ENCODE measurements around the gene RLIM. TPM values are rescaled to one million over a fixed set of nuclear protein-coding genes. Genes with fewer than 3 reads are reported as not detected.

RLIM gene
- total RNA-seq, 1 donor from 2014 or later, result 32.9 TPM

GRCh38 chrX:74593593-74593992, 20.8 kb downstream of the RLIM start:
- H3K9me3 ChIP-seq (ENCODE audit: control insufficient read depth in 3 of 3, low read length in 3 of 3), result no peaks in the 10 kb centered on the region
- peaks cover 11 to 19% (median 13%) of the 10 kb centered on the region in 3 donors for H3K36me3 ChIP-seq (ENCODE audit: control insufficient read depth in 3 of 3, insufficient read depth in 3 of 3, low read length in 3 of 3)
- no peak overlapping the region for H3K9ac ChIP-seq (ENCODE audit: low read depth in 1 of 3, low read length in 3 of 3)

DNA sequence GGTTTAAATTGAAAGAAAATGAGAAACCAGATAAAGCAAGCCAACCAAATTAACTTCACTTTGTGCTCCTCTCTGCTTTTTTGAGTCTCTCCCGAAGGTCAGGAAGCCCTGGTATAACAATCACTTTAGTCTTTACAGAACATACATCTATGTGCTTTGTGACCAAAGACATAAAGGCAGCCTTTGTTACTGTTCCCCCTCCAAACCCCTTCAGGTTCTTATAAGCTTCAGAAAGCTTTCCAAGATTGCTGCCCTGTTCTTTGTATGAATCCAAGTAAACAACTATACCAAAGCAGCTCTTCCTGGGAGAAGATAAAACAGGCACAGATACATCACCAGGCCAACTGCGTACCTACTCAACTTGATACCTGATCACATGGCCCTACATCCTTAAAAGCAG, 28.7 kb downstream of the RLIM start:
- Histone ChIP-seq H3K27me3 (ENCODE audit: control insufficient read depth in 3 of 3, insufficient read depth in 3 of 3, low read length in 3 of 3) (peaks cover 0 to 5% (median 0%) of the 10 kb centered on the region in 3 donors), H3K4me3 (ENCODE audit: low read length in 3 of 3) (no peak overlapping the region), H3K36me3 (ENCODE audit: control insufficient read depth in 3 of 3, insufficient read depth in 3 of 3, low read length in 3 of 3) (peaks cover 0 to 5% (median 0%) of the 10 kb centered on the region in 3 donors), H3K9ac (ENCODE audit: low read depth in 1 of 3, low read length in 3 of 3) (no peak overlapping the region), H3K27ac (ENCODE audit: low read depth, low read length) (no peak overlapping the region), H3K4me1 (ENCODE audit: control insufficient read depth in 3 of 3, insufficient read depth in 3 of 3, low read length in 3 of 3) (no peaks in the 10 kb centered on the region), H3K9me3 (ENCODE audit: control insufficient read depth in 3 of 3, low read length in 3 of 3) (no peaks in the 10 kb centered on the region)

More at GRCh38 chrX:74593593-74593992, 20.8 kb downstream of the RLIM start:
- no peaks in the 10 kb centered on the region for H3K4me1 ChIP-seq (ENCODE audit: control insufficient read depth in 3 of 3, insufficient read depth in 3 of 3, low read length in 3 of 3)
- H3K27ac ChIP-seq (ENCODE audit: low read depth, low read length), result no peak overlapping the region
- no peaks in the 10 kb centered on the region for H3K27me3 ChIP-seq (ENCODE audit: control insufficient read depth in 3 of 3, insufficient read depth in 3 of 3, low read length in 3 of 3)
- H3K4me3 ChIP-seq (ENCODE audit: low read length in 3 of 3), result no peak overlapping the region

GRCh38 chrX:74579597-74580198, 34.7 kb downstream of the RLIM start:
- H3K9ac ChIP-seq (ENCODE audit: low read depth in 1 of 3, low read length in 3 of 3), result no peak overlapping the region
- no peaks in the 10 kb centered on the region for H3K9me3 ChIP-seq (ENCODE audit: control insufficient read depth in 3 of 3, low read length in 3 of 3)
- H3K27ac ChIP-seq (ENCODE audit: low read depth, low read length), result no peak overlapping the region
- peaks cover 0 to 3% (median 0%) of the 10 kb centered on the region in 3 donors for H3K27me3 ChIP-seq (ENCODE audit: control insufficient read depth in 3 of 3, insufficient read depth in 3 of 3, low read length in 3 of 3)
- H3K36me3 ChIP-seq (ENCODE audit: control insufficient read depth in 3 of 3, insufficient read depth in 3 of 3, low read length in 3 of 3), result no peaks in the 10 kb centered on the region
- no peaks in the 10 kb centered on the region for H3K4me1 ChIP-seq (ENCODE audit: control insufficient read depth in 3 of 3, insufficient read depth in 3 of 3, low read length in 3 of 3)
- no peak overlapping the region for H3K4me3 ChIP-seq (ENCODE audit: low read length in 3 of 3)

DNA sequence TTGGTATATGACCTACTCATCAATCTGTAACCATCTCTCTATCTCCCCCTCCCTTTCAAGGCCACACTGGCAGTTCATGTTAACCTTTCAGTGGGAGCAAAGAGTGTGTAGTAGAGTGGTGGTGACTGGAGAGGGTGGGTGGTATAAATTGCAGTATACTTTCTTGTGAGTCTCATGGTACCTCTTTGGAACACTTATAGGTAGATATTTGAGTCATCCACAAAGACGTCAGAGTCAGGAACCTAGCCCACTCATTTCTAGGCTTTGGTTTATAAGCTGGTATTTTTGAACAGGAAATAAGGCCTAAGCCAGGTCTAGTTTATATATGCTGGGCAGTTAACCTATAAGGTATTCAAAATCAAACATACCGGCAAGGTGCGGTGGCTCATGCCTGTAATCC, 36.3 kb downstream of the RLIM start:
- no peak overlapping the region for H3K4me3 ChIP-seq (ENCODE audit: low read length in 3 of 3)
- no peak overlapping the region for H3K9ac ChIP-seq (ENCODE audit: low read depth in 1 of 3, low read length in 3 of 3)
- no peaks in the 10 kb centered on the region for H3K27me3 ChIP-seq (ENCODE audit: control insufficient read depth in 3 of 3, insufficient read depth in 3 of 3, low read length in 3 of 3)
- no peak overlapping the region for H3K27ac ChIP-seq (ENCODE audit: low read depth, low read length)
- no peaks in the 10 kb centered on the region for H3K9me3 ChIP-seq (ENCODE audit: control insufficient read depth in 3 of 3, low read length in 3 of 3)
- no peaks in the 10 kb centered on the region for H3K36me3 ChIP-seq (ENCODE audit: control insufficient read depth in 3 of 3, insufficient read depth in 3 of 3, low read length in 3 of 3)
- no peaks in the 10 kb centered on the region for H3K4me1 ChIP-seq (ENCODE audit: control insufficient read depth in 3 of 3, insufficient read depth in 3 of 3, low read length in 3 of 3)

DNA sequence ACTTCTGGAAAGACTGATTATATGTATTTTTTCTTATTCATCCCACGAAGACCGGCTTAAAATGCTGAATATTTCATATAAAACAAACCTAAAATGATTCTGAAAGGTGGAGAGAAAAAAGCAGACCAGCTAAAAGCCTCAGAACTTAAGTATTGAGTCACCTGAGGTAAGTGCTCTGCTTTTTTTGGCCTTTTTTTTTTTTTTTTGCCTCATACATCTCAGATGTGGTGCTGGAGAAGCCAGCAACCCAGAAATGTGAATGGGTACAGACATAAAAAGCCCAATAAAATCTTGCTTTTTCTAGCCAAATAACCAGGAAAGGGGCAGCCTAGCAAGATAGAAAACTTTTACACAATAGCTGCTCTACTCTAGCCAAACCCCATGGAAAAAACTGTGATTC, 57.0 kb downstream of the RLIM start:
- no peaks in the 10 kb centered on the region for H3K36me3 ChIP-seq (ENCODE audit: control insufficient read depth in 3 of 3, insufficient read depth in 3 of 3, low read length in 3 of 3)
- H3K4me3 ChIP-seq (ENCODE audit: low read length in 3 of 3), result no peak overlapping the region
- no peak overlapping the region for H3K27ac ChIP-seq (ENCODE audit: low read depth, low read length)
- peaks cover 0 to 2% (median 0%) of the 10 kb centered on the region in 3 donors for H3K27me3 ChIP-seq (ENCODE audit: control insufficient read depth in 3 of 3, insufficient read depth in 3 of 3, low read length in 3 of 3)
- no peaks in the 10 kb centered on the region for H3K4me1 ChIP-seq (ENCODE audit: control insufficient read depth in 3 of 3, insufficient read depth in 3 of 3, low read length in 3 of 3)
- no peaks in the 10 kb centered on the region for H3K9me3 ChIP-seq (ENCODE audit: control insufficient read depth in 3 of 3, low read length in 3 of 3)
- H3K9ac ChIP-seq (ENCODE audit: low read depth in 1 of 3, low read length in 3 of 3), result no peak overlapping the region

DNA sequence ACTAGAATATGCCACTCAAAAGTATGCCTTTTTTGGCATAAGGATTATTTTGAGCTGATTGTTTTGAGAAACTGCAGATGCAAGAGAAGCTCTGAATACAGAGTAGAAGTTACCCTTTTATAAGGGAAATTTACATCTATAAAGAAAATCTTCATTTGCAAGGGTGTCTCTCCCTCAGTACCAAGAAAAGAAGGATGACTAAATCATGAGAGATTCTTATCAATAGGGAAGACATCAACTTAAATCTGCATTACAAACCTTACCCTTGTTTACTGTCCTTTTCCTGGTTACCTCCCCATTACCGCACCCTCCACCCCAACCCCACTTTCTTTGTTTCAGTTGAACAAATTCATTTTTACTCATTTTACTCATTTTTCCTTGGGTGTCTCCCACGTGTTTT, 62.5 kb downstream of the RLIM start:
- Histone ChIP-seq H3K4me1 (ENCODE audit: control insufficient read depth in 3 of 3, insufficient read depth in 3 of 3, low read length in 3 of 3) (no peaks in the 10 kb centered on the region), H3K4me3 (ENCODE audit: low read length in 3 of 3) (no peak overlapping the region), H3K36me3 (ENCODE audit: control insufficient read depth in 3 of 3, insufficient read depth in 3 of 3, low read length in 3 of 3) (no peaks in the 10 kb centered on the region), H3K9me3 (ENCODE audit: control insufficient read depth in 3 of 3, low read length in 3 of 3) (no peaks in the 10 kb centered on the region), H3K9ac (ENCODE audit: low read depth in 1 of 3, low read length in 3 of 3) (no peak overlapping the region), H3K27ac (ENCODE audit: low read depth, low read length) (no peak overlapping the region), H3K27me3 (ENCODE audit: control insufficient read depth in 3 of 3, insufficient read depth in 3 of 3, low read length in 3 of 3) (peaks cover 0 to 2% (median 0%) of the 10 kb centered on the region in 3 donors)

DNA sequence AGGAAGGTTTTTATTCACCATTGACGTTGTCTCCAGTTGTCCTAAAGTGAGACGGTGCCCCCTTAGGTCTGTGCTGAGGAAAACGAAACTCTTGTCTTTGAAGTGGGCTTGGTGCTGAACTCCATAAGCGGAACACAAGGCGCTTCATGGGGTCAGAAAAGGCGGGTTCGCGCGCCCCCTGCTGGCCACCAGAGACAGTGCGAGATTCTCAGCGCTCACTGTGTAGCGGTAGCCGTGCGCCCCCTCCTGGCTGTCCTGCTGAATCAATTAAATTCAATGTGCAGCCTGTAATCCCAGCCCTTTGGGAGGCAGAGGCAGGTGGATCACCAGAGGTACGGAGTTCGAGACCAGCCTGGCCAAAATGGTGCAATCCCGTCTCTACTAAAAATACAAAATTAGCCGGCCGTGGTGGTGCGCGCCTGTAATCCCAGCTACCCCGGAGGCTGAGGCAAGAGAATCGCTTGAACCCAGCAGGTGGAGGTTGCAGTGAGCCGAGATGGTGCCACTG, 64.1 kb downstream of the RLIM start:
- Histone ChIP-seq H3K27me3 (ENCODE audit: control insufficient read depth in 3 of 3, insufficient read depth in 3 of 3, low read length in 3 of 3) (peaks cover 0 to 3% (median 0%) of the 10 kb centered on the region in 3 donors), H3K9ac (ENCODE audit: low read depth in 1 of 3, low read length in 3 of 3) (peak overlapping the region in 1 of 3 donors; percentile 20), H3K27ac (ENCODE audit: low read depth, low read length) (no peak overlapping the region), H3K36me3 (ENCODE audit: control insufficient read depth in 3 of 3, insufficient read depth in 3 of 3, low read length in 3 of 3) (no peaks in the 10 kb centered on the region), H3K9me3 (ENCODE audit: control insufficient read depth in 3 of 3, low read length in 3 of 3) (no peaks in the 10 kb centered on the region), H3K4me1 (ENCODE audit: control insufficient read depth in 3 of 3, insufficient read depth in 3 of 3, low read length in 3 of 3) (no peaks in the 10 kb centered on the region), H3K4me3 (ENCODE audit: low read length in 3 of 3) (peak overlapping the region in 1 of 3 donors; percentile 48)

DNA sequence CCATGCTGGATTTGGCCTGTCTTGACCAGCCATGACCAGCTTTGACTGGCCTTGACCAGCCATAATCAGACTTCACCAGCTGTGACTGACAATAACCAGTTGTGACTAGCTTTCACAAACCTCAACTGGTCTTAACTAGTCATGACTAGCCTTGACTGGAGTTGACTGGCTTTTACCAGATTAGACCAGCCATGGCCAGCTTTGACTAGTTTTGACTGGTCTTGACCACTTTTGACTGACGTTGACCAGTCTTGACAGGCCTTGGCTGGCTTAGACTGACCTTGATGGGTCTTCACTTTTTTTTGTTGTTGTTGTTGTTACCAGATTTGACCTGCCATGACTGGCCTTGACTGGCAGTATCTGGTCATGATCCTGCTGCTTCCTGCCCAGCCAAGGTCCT, 67.4 kb downstream of the RLIM start:
- no peaks in the 10 kb centered on the region for H3K9me3 ChIP-seq (ENCODE audit: control insufficient read depth in 3 of 3, low read length in 3 of 3)
- H3K4me3 ChIP-seq (ENCODE audit: low read length in 3 of 3), result no peak overlapping the region
- no peaks in the 10 kb centered on the region for H3K36me3 ChIP-seq (ENCODE audit: control insufficient read depth in 3 of 3, insufficient read depth in 3 of 3, low read length in 3 of 3)
- peaks cover 0 to 4% (median 0%) of the 10 kb centered on the region in 3 donors for H3K27me3 ChIP-seq (ENCODE audit: control insufficient read depth in 3 of 3, insufficient read depth in 3 of 3, low read length in 3 of 3)
- H3K9ac ChIP-seq (ENCODE audit: low read depth in 1 of 3, low read length in 3 of 3), result no peak overlapping the region
- no peak overlapping the region for H3K27ac ChIP-seq (ENCODE audit: low read depth, low read length)
- no peaks in the 10 kb centered on the region for H3K4me1 ChIP-seq (ENCODE audit: control insufficient read depth in 3 of 3, insufficient read depth in 3 of 3, low read length in 3 of 3)

DNA sequence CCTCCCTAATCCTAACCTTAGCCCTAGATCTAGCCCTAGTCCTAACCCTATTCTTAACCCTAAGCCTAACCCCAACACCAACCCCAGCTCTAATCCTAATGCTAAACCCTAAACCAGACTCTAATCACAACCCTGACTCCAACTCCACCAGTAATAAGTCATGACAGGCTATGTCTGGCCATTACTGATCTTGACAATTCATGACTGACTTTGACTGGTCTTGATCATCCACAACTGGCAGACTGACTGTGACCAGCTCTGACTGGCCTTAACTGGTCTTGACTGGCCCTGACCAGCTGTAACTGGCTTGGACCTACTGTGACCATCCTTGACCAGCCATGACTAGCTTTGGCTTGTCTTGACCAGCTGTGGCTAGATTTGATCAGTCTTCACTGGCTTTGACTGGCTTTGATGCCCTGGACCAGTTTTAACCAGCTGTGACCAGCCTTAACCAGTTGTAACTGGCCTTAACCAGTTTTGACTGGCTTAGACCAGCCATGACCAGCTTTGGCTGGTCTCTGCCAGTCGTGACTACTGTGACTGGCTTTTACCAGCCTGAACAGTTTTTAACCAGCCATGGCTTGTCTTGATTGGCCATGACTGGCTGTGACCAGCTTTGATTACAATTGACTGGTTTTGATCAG, 68.4 kb downstream of the RLIM start:
- Histone ChIP-seq H3K27me3 (ENCODE audit: control insufficient read depth in 3 of 3, insufficient read depth in 3 of 3, low read length in 3 of 3) (peaks cover 0 to 4% (median 0%) of the 10 kb centered on the region in 3 donors), H3K27ac (ENCODE audit: low read depth, low read length) (no peak overlapping the region)

DNA sequence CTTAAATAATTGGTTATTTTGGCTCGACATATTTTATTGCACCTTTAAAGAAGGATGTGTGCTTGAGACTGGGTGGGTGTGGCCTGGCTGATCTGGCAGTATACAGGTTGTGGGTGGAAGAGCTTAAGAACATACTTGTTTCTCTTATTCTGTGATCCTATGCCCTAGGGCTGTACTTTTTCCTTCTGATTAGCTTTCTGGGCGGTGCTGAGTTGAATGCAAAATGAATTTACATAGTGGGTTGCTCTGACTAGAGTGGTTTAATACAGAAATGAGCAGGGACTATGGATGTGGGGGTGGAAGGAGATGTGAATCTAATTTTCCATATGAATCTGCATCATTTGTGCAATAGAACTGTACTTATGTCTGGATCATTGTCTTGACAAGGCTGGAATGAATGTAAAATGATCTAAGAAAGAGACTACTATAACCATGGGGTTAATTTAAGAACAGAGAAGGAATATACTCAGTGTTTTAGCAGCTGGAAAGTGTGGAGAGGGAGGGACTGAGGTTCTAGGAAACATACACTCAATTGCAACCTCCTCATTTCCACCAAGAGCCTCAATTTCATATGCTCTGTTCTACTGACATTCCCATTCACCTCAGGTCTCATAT, 73.7 kb downstream of the RLIM start:
- H3K9ac ChIP-seq (ENCODE audit: low read depth in 1 of 3, low read length in 3 of 3), result no peak overlapping the region
- no peak overlapping the region for H3K27ac ChIP-seq (ENCODE audit: low read depth, low read length)
- H3K9me3 ChIP-seq (ENCODE audit: control insufficient read depth in 3 of 3, low read length in 3 of 3), result no peaks in the 10 kb centered on the region
- no peaks in the 10 kb centered on the region for H3K36me3 ChIP-seq (ENCODE audit: control insufficient read depth in 3 of 3, insufficient read depth in 3 of 3, low read length in 3 of 3)
- H3K27me3 ChIP-seq (ENCODE audit: control insufficient read depth in 3 of 3, insufficient read depth in 3 of 3, low read length in 3 of 3), result peaks cover 0 to 4% (median 0%) of the 10 kb centered on the region in 3 donors
- no peak overlapping the region for H3K4me3 ChIP-seq (ENCODE audit: low read length in 3 of 3)
- peaks cover 0 to 4% (median 3%) of the 10 kb centered on the region in 3 donors for H3K4me1 ChIP-seq (ENCODE audit: control insufficient read depth in 3 of 3, insufficient read depth in 3 of 3, low read length in 3 of 3)

More for the DNA sequence above, 68.4 kb downstream of the RLIM start:
- H3K36me3 ChIP-seq (ENCODE audit: control insufficient read depth in 3 of 3, insufficient read depth in 3 of 3, low read length in 3 of 3), result no peaks in the 10 kb centered on the region
- H3K4me3 ChIP-seq (ENCODE audit: low read length in 3 of 3), result no peak overlapping the region
- H3K4me1 ChIP-seq (ENCODE audit: control insufficient read depth in 3 of 3, insufficient read depth in 3 of 3, low read length in 3 of 3), result no peaks in the 10 kb centered on the region
- no peak overlapping the region for H3K9ac ChIP-seq (ENCODE audit: low read depth in 1 of 3, low read length in 3 of 3)
- no peaks in the 10 kb centered on the region for H3K9me3 ChIP-seq (ENCODE audit: control insufficient read depth in 3 of 3, low read length in 3 of 3)

Data from skeletal muscle tissue (tissue), 4 donors.